H9 (cell line): ENCODE measurements around the gene TMTC1. TPM values are rescaled to one million over a fixed set of nuclear protein-coding genes. Genes with fewer than 3 reads are reported as not detected.

Source experiments
- DNase-seq: peaks from one replicate; pipeline ENCODE4 v3.0.0-alpha.2; 2017
- H2AFZ ChIP-seq: one replicate; pipeline ENCODE4 v1.6.1; 2013; ENCODE audit warnings: mild to moderate bottlenecking, low read length, control low read depth, moderate library complexity
- H2AK5ac ChIP-seq: 2 replicates; pipeline ENCODE4 v1.6.1; 2013; ENCODE audit warnings: low read length, control low read depth, mixed read lengths; ENCODE audit not compliant: insufficient read length
- H2BK120ac ChIP-seq: one replicate; pipeline ENCODE4 v1.6.1; 2013; ENCODE audit warnings: low read depth, mild to moderate bottlenecking, low read length, control low read depth, inconsistent platforms; ENCODE audit not compliant: poor library complexity, severe bottlenecking
- H2BK12ac ChIP-seq: 2 replicates; pipeline ENCODE4 v1.6.1; 2013; ENCODE audit warnings: low read length, control low read depth, mixed read lengths, low read depth; ENCODE audit not compliant: insufficient read length
- H2BK15ac ChIP-seq: 2 replicates; pipeline ENCODE4 v1.6.1; 2013; ENCODE audit warnings: low read depth, low read length, control low read depth
- H2BK20ac ChIP-seq: one replicate; pipeline ENCODE4 v1.6.1; 2013; ENCODE audit warnings: low read depth, mild to moderate bottlenecking, low read length, control low read depth, inconsistent platforms; ENCODE audit not compliant: poor library complexity, severe bottlenecking
- H2BK5ac ChIP-seq: 2 replicates; pipeline ENCODE4 v1.6.1; 2013; ENCODE audit warnings: low read length, control low read depth, mixed read lengths; ENCODE audit not compliant: insufficient read length
- H3K14ac ChIP-seq: 2 replicates; pipeline ENCODE4 v1.6.1; 2013; ENCODE audit warnings: low read length, control low read depth; ENCODE audit not compliant: insufficient read depth
- H3K18ac ChIP-seq: 2 replicates; pipeline ENCODE4 v1.6.1; 2013; ENCODE audit warnings: low read depth, mild to moderate bottlenecking, mixed read lengths, low read length, control low read depth; ENCODE audit not compliant: insufficient read length
- H3K23ac ChIP-seq: 2 replicates; pipeline ENCODE4 v1.6.1; 2013; ENCODE audit warnings: low read length, control low read depth, mixed read lengths, low read depth; ENCODE audit not compliant: insufficient read length
- H3K23me2 ChIP-seq: 2 replicates; pipeline ENCODE4 v1.6.1; 2013; ENCODE audit warnings: low read depth, mild to moderate bottlenecking, mixed read lengths, low read length, control low read depth; ENCODE audit not compliant: insufficient read length, poor library complexity, severe bottlenecking
- H3K27ac ChIP-seq: 2 replicates; pipeline ENCODE4 v1.5.1; 2013; ENCODE audit warnings: low read length, control low read depth, mixed read lengths, low read depth; ENCODE audit not compliant: insufficient read length
- H3K27me3 ChIP-seq: 2 replicates; pipeline ENCODE4 v1.6.1; 2013; ENCODE audit warnings: low read length, control low read depth, inconsistent platforms; ENCODE audit not compliant: insufficient read depth
- H3K4ac ChIP-seq: 2 replicates; pipeline ENCODE4 v1.6.1; 2013; ENCODE audit warnings: low read depth, mild to moderate bottlenecking, control low read depth, inconsistent platforms, low read length, moderate library complexity
- H3K4me1 ChIP-seq: 2 replicates; pipeline ENCODE4 v1.6.1; 2013; ENCODE audit warnings: low read length, control low read depth, inconsistent platforms; ENCODE audit not compliant: insufficient read depth
- H3K4me2 ChIP-seq: 2 replicates; pipeline ENCODE4 v1.6.1; 2013; ENCODE audit warnings: low read length, control low read depth, mixed read lengths; ENCODE audit not compliant: insufficient read length, insufficient read depth
- H3K56ac ChIP-seq: 2 replicates; pipeline ENCODE4 v1.6.1; 2013; ENCODE audit warnings: low read depth, mild to moderate bottlenecking, mixed read lengths, low read length, control low read depth; ENCODE audit not compliant: insufficient read length
- H3K79me1 ChIP-seq: 2 replicates; pipeline ENCODE4 v1.6.1; 2013; ENCODE audit warnings: low read depth, mild to moderate bottlenecking, moderate library complexity, low read length, control low read depth, inconsistent platforms; ENCODE audit not compliant: insufficient read depth, poor library complexity, severe bottlenecking
- H3K79me2 ChIP-seq: 2 replicates; pipeline ENCODE4 v1.6.1; 2013; ENCODE audit warnings: low read length, control low read depth, inconsistent platforms; ENCODE audit not compliant: insufficient read depth
- H3K9ac ChIP-seq: 2 replicates; pipeline ENCODE4 v1.6.1; 2013; ENCODE audit warnings: low read length, control low read depth, mixed read lengths; ENCODE audit not compliant: insufficient read length; ENCODE audit errors: extremely low read depth
- H3K9me3 ChIP-seq: one replicate; pipeline ENCODE4 v1.6.1; 2013; ENCODE audit warnings: low read depth, low read length, inconsistent platforms; ENCODE audit not compliant: control insufficient read depth
- H3T11ph ChIP-seq: one replicate; pipeline ENCODE4 v1.6.1; 2013; ENCODE audit warnings: mild to moderate bottlenecking, low read length, control low read depth, inconsistent platforms
- H4K20me1 ChIP-seq: one replicate; pipeline ENCODE4 v1.6.1; 2013; ENCODE audit not compliant: control insufficient read depth, insufficient read length, insufficient read depth
- H4K5ac ChIP-seq: 2 replicates; pipeline ENCODE4 v1.6.1; 2013; ENCODE audit warnings: low read depth, mild to moderate bottlenecking, mixed read lengths, low read length, control low read depth; ENCODE audit not compliant: insufficient read length
- H4K8ac ChIP-seq: replicated peaks from 2 replicates; pipeline ENCODE4 v1.6.1; 2013; ENCODE audit warnings: low read length, control low read depth, mixed read lengths, low read depth; ENCODE audit not compliant: insufficient read length
- H4K91ac ChIP-seq: 2 replicates; pipeline ENCODE4 v1.6.1; 2013; ENCODE audit warnings: low read depth, mild to moderate bottlenecking, moderate library complexity, mixed read lengths, low read length, control low read depth; ENCODE audit not compliant: insufficient read length
- H3K27ac Mint-ChIP-seq, 3 experiments: 2 replicates in 2 of 3; 3 replicates in 1 of 3; pipeline ENCODE4 v1.8.0; 2020 to 2021; ENCODE audit warnings: mixed read lengths in 3 of 3, mild to moderate bottlenecking in 1 of 3, moderate library complexity in 1 of 3
- H3K27me3 Mint-ChIP-seq: 2 replicates; pipeline ENCODE4 v1.8.0; 2021; ENCODE audit warnings: low read depth, mild to moderate bottlenecking, moderate library complexity, mixed read lengths
- H3K36me3 Mint-ChIP-seq, 3 experiments: 2 replicates in 2 of 3; 3 replicates in 1 of 3; pipeline ENCODE4 v1.8.0; 2020 to 2021; ENCODE audit warnings: low read depth in 3 of 3, mixed read lengths in 3 of 3; ENCODE audit not compliant: insufficient read depth in 1 of 3
- H3K4me1 Mint-ChIP-seq, 2 experiments: 2 replicates each; pipeline ENCODE4 v1.8.0; 2020; ENCODE audit warnings: mixed read lengths in 2 of 2
- H3K4me3 Mint-ChIP-seq, 2 experiments: 2 replicates in 1 of 2; 3 replicates in 1 of 2; pipeline ENCODE4 v1.8.0; 2020 to 2021; ENCODE audit warnings: mild to moderate bottlenecking in 2 of 2, mixed read lengths in 2 of 2, moderate library complexity in 1 of 2
- H3K9me3 Mint-ChIP-seq, 2 experiments: 2 replicates in 1 of 2; 3 replicates in 1 of 2; pipeline ENCODE4 v1.8.0; 2020; ENCODE audit warnings: mild to moderate bottlenecking in 2 of 2, mixed read lengths in 2 of 2, moderate library complexity in 1 of 2
- CTCF ChIP-seq: fragments of 200-600 bp; sonication (generic); conservative IDR thresholded peaks from 3 replicates; pipeline ENCODE4 v1.8.0; 2021; ENCODE audit warnings: antibody characterized with exemption, mild to moderate bottlenecking
- WGBS: extraction: QIAGEN DNeasy Blood & Tissue Kit; methylation state at CpG from one replicate; pipeline ENCODE4 v1.1.7; 2013; ENCODE audit warnings: missing lambda C conversion rate, low lambda C conversion rate, mixed read lengths; ENCODE audit not compliant: insufficient read length; ENCODE audit errors: extremely low coverage; 5-methylcytosine and 5-hydroxymethylcytosine counted together
- total RNA-seq: library from RNA; stranded (reverse); gene quantifications from 2 replicates; pipeline ENCODE4 v1.2.1, GENCODE V29; 2021

TMTC1 gene
- total RNA-seq, 1 experiment from 2014 or later: 16.1 TPM

GRCh38 chr12:29738365-29738764, 45.4 kb downstream of the TMTC1 start:
- no peaks in the 10 kb centered on the region for H3K27me3 ChIP-seq
- H3K56ac ChIP-seq: no peak overlapping the region
- H3K9ac ChIP-seq: no peak overlapping the region
- no peak overlapping the region for H3K4me2 ChIP-seq
- H4K5ac ChIP-seq: no peak overlapping the region
- H3K18ac ChIP-seq: no peak overlapping the region
- H2BK20ac ChIP-seq: no peak overlapping the region
- H3K23ac ChIP-seq: no peak overlapping the region
- no peaks in the 10 kb centered on the region for H3K79me2 ChIP-seq
- DNase-seq: no peak
- H3K4ac ChIP-seq: no peak overlapping the region
- Mint-ChIP-seq H3K4me3 (no peak overlapping the region), H3K27me3 (no peaks in the 10 kb centered on the region), H3K36me3 (peaks cover 9 to 15% (median 11%) of the 10 kb centered on the region in 3 experiments; a peak in 5 of 7 replicates), H3K27ac (no peak overlapping the region), H3K9me3 (no peaks in the 10 kb centered on the region), H3K4me1 (peaks cover 15 to 16% of the 10 kb centered on the region in 2 experiments)
- no peak overlapping the region for H4K91ac ChIP-seq
- H3K14ac ChIP-seq: no peak overlapping the region
- H2BK15ac ChIP-seq: no peak overlapping the region
- H2BK120ac ChIP-seq: no peak overlapping the region
- H2AK5ac ChIP-seq: no peak overlapping the region
- H2BK12ac ChIP-seq: no peak overlapping the region
- no peak overlapping the region for H2AFZ ChIP-seq
- no peak overlapping the region for H3K27ac ChIP-seq
- H3K4me1 ChIP-seq: no peaks in the 10 kb centered on the region; the same call in 1 of the 2 replicates
- no CpG with 5 or more reads among the region's 3 CpGs for WGBS
- H4K8ac ChIP-seq: no peak overlapping the region
- H3K9me3 ChIP-seq: no peaks in the 10 kb centered on the region
- H3K79me1 ChIP-seq: no peaks in the 10 kb centered on the region
- H2BK5ac ChIP-seq: no peak overlapping the region
- no peak overlapping the region for H3T11ph ChIP-seq
- no peaks in the 10 kb centered on the region for H4K20me1 ChIP-seq
- TF ChIP-seq CTCF: no peak
- H3K23me2 ChIP-seq: no peaks in the 10 kb centered on the region
